Uterus (tissue), 4 donors: ENCODE data around the gene FGF9. TPM values are rescaled to one million over a fixed set of nuclear protein-coding genes. Genes with fewer than 3 reads are reported as not detected.

Experiments used
- DNase-seq, 2 donors: peaks; one replicate each; pipeline ENCODE4 v3.0.0-alpha.2; 2019 to 2020
- H3K27ac ChIP-seq, 2 donors: fragments of 200-600 bp; sonication (generic); 1 replicate in 1 of 2; 2 replicates in 1 of 2; pipeline ENCODE4 v1.5.1; 2016 to 2018
- H3K27me3 ChIP-seq, 2 donors: fragments of 200-600 bp; sonication (generic); one replicate each; pipeline ENCODE4 v1.5.1; 2018 to 2019; ENCODE audit warnings: control low read depth in 1 of 2
- H3K36me3 ChIP-seq, 2 donors: fragments of 200-600 bp; sonication (generic); one replicate each; pipeline ENCODE4 v1.5.1; 2019; ENCODE audit warnings: control low read depth in 1 of 2
- H3K4me1 ChIP-seq, 2 donors: fragments of 200-600 bp; sonication (generic); one replicate each; pipeline ENCODE4 v1.5.1; 2018 to 2019; ENCODE audit warnings: control low read depth in 1 of 2
- H3K4me3 ChIP-seq, 2 donors: fragments of 200-600 bp; sonication (generic); 1 replicate in 1 of 2; 2 replicates in 1 of 2; pipeline ENCODE4 v1.5.1; 2018 to 2019; ENCODE audit warnings: mild to moderate bottlenecking in 1 of 2
- H3K9me3 ChIP-seq, 2 donors: fragments of 200-600 bp; sonication (generic); one replicate each; pipeline ENCODE4 v1.5.1; 2019; ENCODE audit warnings: control low read depth in 1 of 2
- POLR2A ChIP-seq, 2 donors: fragments of 450-650 bp; IDR thresholded peaks; one replicate each; pipeline ENCODE4 v1.6.1; 2016; ENCODE audit warnings: antibody characterized with exemption in 2 of 2, mild to moderate bottlenecking in 1 of 2, moderate library complexity in 1 of 2
- intact Hi-C: fragments of 100-400 bp; cut with DNase I; formaldehyde crosslinking; loops from one replicate; pipeline ENCODE4 v1.15.1; 2023; ENCODE audit warnings: low total_unique reads
- total RNA-seq, 4 donors: library from RNA; depleted of rRNA in 3 of 4; stranded (reverse); fragments of >200 nt in 3 of 4; gene quantifications; one replicate each; pipeline versions ENCODE4 v1.1.0 to v1.2.4, GENCODE V29; 2014 to 2023
- TF ChIP-seq, protein P1 (sequence below), 4 experiments: fragments of 200-600 bp in 2 of 4; fragments of 450-650 bp in 2 of 4; sonication (generic) in 2 of 4; IDR thresholded peaks; one replicate each; pipeline ENCODE4 v1.5.1; 2016 to 2019; ENCODE audit warnings: antibody characterized with exemption in 4 of 4, mild to moderate bottlenecking in 2 of 4, moderate library complexity in 1 of 4
- donor health status: DM: yes; HTN: yes; CAD: no.

FGF9 gene
- total RNA-seq, 4 donors from 2014 or later, result 0.51 to 30.7 (median 0.83) TPM

DNA sequence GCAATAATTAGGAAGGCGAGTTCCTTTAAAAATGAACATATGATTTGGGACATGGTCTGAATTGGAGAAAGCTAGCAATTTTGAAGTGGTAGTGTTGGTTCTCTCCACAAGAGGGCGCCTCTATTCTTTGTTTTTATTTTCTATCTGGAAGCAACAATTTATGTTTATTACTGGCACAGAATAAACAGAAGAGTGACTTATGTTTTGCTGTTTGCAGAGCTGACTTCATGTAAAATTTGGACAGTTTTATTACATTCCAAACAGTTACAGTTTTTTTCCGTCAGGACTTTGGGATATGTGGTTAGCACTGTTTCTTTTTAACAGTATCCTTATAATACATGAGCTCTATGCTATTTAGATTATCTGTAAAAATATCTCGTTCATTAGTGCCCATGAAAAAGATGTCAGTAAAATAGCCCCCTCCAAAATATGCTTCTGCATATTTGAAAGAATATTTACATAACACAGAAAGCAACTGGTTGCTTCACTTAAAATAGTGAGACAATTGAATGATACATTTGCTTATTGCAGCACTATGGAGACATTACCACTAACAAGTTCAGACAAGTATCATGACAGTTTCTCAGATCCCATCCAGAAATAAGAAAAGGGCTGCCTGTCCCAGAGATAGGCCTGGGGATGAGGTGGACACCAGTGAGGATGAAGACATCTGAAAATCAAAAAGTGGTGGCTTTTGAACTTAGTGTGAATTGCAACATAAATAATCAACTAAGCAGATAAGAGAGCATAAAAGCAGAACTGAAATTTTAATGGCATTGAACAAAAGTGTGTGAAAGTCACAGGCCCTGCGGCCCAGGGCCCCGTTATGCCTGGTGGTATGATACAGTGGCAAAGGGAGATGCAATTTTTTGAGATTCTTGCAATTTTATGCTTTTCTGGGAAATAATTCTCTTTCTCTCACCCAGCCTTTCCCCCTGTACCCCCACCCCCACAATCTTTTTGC lies 32.3 kb upstream of the FGF9 start:
- Histone ChIP-seq H3K9me3 (no peaks in the 10 kb centered on the region), H3K4me3 (no peak overlapping the region), H3K27me3 (no peaks in the 10 kb centered on the region), H3K36me3 (no peaks in the 10 kb centered on the region), H3K27ac (no peak overlapping the region), H3K4me1 (no peaks in the 10 kb centered on the region)
- TF ChIP-seq POLR2A (IDR thresholded peaks at IDR 0.05), result no peak
- TF ChIP-seq, protein P1, sequence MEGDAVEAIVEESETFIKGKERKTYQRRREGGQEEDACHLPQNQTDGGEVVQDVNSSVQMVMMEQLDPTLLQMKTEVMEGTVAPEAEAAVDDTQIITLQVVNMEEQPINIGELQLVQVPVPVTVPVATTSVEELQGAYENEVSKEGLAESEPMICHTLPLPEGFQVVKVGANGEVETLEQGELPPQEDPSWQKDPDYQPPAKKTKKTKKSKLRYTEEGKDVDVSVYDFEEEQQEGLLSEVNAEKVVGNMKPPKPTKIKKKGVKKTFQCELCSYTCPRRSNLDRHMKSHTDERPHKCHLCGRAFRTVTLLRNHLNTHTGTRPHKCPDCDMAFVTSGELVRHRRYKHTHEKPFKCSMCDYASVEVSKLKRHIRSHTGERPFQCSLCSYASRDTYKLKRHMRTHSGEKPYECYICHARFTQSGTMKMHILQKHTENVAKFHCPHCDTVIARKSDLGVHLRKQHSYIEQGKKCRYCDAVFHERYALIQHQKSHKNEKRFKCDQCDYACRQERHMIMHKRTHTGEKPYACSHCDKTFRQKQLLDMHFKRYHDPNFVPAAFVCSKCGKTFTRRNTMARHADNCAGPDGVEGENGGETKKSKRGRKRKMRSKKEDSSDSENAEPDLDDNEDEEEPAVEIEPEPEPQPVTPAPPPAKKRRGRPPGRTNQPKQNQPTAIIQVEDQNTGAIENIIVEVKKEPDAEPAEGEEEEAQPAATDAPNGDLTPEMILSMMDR (IDR thresholded peaks at IDR 0.05), result peak; percentile 52 to 70 (median 66)
- peak in 1 of 2 donors; percentile 18 for DNase-seq
- intact Hi-C loops, result no loop called here

DNA sequence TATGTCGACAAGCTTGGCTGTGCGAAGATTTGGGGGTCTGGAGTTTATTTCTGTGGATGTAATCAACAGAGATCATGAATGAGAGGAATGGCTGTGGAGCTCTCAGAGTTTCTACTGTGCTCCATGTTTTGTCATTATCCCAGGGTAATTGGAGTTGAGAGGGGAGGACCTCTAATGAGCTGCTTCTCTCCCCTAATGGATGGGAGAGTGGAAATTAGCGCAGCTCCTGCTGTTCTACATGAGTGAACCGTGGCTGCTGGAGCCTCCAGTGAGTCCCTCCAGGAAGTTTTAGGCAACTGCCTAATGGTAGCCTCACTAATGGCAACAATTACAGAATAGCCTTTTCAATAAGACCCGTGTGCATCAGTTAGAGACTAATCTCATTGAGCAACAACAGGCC lies 31.3 kb upstream of the FGF9 start:
- Histone ChIP-seq H3K27ac (no peak overlapping the region), H3K27me3 (no peaks in the 10 kb centered on the region), H3K9me3 (no peaks in the 10 kb centered on the region), H3K36me3 (no peaks in the 10 kb centered on the region), H3K4me3 (no peak overlapping the region), H3K4me1 (no peaks in the 10 kb centered on the region)
- no peak for DNase-seq
- TF ChIP-seq POLR2A (IDR thresholded peaks at IDR 0.05), result no peak
- TF ChIP-seq, protein P1 (IDR thresholded peaks at IDR 0.05), result no peak
- intact Hi-C loops, result no loop called here

DNA sequence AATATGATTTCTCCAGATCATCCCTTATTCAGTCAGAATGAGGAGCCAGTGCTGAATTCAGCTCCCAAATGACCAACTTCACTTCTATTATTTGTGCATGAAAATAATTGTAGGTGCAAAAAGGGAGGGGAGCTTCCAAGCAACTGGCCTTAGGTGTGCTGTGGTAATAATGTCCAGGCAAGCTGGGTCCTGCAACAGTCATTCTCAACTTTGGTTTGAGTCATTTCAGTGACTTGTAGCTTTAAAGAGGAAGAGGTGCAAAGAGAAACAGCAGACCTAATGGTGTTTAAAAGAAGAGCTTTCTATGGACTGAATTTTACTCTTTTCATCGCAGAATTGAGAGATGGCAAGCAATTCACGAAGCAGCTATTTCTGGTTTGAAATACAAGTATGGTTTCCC lies 29.2 kb upstream of the FGF9 start:
- DNase-seq, result no peak
- H3K36me3 ChIP-seq, result no peaks in the 10 kb centered on the region
- no peak overlapping the region for H3K4me3 ChIP-seq
- no peak overlapping the region for H3K27ac ChIP-seq
- no peaks in the 10 kb centered on the region for H3K27me3 ChIP-seq
- no peaks in the 10 kb centered on the region for H3K9me3 ChIP-seq
- intact Hi-C loops, result no loop called here
- TF ChIP-seq, protein P1 (IDR thresholded peaks at IDR 0.05), result no peak
- no peak for TF ChIP-seq POLR2A (IDR thresholded peaks at IDR 0.05)
- H3K4me1 ChIP-seq, result no peaks in the 10 kb centered on the region

DNA sequence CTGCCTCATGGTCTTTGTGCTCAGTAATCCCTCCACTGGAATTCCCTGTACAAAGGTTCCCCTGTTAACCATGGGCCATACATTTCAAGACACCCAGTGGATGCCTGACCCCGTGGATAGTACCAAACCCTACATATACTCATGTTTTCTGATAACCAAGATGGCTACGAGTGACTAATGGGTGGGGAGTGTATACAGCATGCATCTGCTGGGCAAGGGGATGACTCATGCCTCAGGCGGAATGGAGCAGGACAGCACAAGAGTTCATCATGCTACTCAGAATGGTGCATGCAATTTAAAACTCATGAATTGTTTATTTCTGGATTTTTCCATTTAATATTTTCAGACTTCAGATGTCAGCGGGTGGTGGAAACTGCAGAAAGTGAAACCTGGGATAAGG lies 13.3 kb upstream of the FGF9 start:
- intact Hi-C loops, result no loop called here
- Histone ChIP-seq H3K4me3 (no peak overlapping the region), H3K9me3 (peaks cover 0 to 2% of the 10 kb centered on the region in 2 donors), H3K27ac (no peak overlapping the region), H3K4me1 (no peaks in the 10 kb centered on the region), H3K27me3 (no peaks in the 10 kb centered on the region), H3K36me3 (no peaks in the 10 kb centered on the region)
- no peak for DNase-seq
- TF ChIP-seq, protein P1 (IDR thresholded peaks at IDR 0.05), result no peak
- no peak for TF ChIP-seq POLR2A (IDR thresholded peaks at IDR 0.05)

DNA sequence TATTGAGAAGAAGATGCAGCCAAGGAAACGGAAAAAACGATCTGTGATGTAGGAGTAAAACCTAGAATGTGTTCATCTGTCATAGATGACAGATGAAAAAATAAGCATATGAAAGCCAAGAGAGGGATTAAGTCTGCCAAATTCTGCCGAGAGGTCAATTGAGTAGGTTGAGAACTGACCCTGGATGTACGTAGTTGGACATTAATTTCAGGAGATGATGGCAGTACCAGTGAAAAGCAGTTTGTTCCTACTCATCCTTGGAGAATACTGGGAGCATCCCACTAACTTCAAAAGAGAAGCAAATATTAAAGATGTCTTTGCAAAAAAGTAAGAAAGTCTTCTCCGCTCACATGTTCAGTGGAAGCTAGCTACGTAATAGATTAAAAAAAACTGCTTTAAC lies 11.8 kb upstream of the FGF9 start:
- intact Hi-C loops, result no loop called here
- DNase-seq, result no peak
- TF ChIP-seq POLR2A (IDR thresholded peaks at IDR 0.05), result no peak
- TF ChIP-seq, protein P1 (IDR thresholded peaks at IDR 0.05), result no peak
- no peak overlapping the region for H3K4me3 ChIP-seq
- H3K27me3 ChIP-seq, result no peaks in the 10 kb centered on the region
- peaks cover 0 to 2% of the 10 kb centered on the region in 2 donors for H3K9me3 ChIP-seq
- no peaks in the 10 kb centered on the region for H3K4me1 ChIP-seq
- H3K36me3 ChIP-seq, result no peaks in the 10 kb centered on the region
- no peak overlapping the region for H3K27ac ChIP-seq
